GM21360 (cell line): ENCODE data around the gene MYO18B.

Experiments used
- ATAC-seq: cut with Tn5 transposase; IDR thresholded peaks from one replicate; pipeline ENCODE4 v1.9.1; 2021; ENCODE audit warnings: mild to moderate bottlenecking, moderate library complexity; ENCODE audit not compliant: unreplicated experiment

MYO18B gene

GRCh38 chr22:25711491-25711890, 30.5 kb upstream of the MYO18B start:
- ATAC-seq = no peak

DNA sequence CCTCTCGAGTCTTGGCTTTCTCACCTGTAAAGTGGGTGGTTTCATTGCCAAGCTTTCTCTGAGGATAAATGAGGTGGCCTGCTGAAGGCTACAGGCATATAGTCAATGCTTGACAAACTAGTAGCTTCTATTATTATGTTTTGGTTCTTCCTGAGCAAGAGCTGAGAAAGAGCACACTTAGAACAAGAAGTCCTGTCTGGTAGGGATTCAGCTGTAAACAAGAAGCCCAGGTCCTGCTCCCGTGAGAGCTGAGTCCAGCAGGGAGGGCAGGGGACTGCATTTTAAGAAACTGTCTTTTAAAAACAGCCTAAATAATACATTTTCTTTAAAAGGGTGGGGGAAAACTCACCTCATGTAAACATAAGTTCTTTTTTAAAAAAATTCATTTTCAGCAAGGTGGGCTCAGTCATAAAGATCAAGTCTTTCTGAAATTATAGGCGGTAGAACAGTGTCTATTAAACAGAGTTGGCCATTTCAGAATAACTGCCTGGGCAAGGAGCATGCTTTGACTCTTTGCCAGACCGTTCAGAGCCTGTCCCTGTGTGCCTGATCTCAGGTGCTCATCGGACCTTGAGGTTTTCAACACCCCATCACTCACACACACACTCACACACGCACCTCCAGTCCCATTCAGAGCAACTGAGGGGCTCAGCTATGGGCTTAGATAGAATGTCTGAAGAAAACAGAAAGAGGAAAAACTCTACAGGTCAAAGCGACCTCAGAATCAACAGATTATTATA, 29.2 kb upstream of the MYO18B start:
- no peak for ATAC-seq

- ATAC-seq = no peak
Observed at GRCh38 chr22:25714070-25714469, 27.9 kb upstream of the MYO18B start.

- no peak for ATAC-seq
Observed at GRCh38 chr22:25714739-25715138, 27.2 kb upstream of the MYO18B start.

GRCh38 chr22:25716637-25717036, 25.4 kb upstream of the MYO18B start:
- ATAC-seq = no peak

GRCh38 chr22:25718135-25718840, 23.7 kb upstream of the MYO18B start:
- ATAC-seq = no peak

GRCh38 chr22:25722223-25722622, 19.8 kb upstream of the MYO18B start:
- no peak for ATAC-seq

DNA sequence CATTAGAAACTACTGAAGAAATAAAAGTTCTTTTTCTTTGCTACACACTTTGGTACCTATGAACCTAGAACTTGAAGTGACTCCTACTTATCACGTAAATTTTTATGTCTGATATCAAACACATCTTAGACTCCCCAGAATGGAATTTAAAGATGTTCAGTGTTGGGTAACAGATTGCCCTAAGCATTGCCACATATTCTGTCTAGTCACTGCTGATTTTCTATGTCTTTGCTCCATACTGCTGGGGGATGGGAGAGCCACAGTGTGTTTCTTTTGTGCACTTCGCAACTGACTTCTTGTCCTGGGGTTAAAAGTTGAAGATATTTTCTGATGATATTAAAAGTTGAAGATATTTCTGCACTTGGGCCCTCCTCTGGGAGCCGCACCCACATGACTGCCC, 19.4 kb upstream of the MYO18B start:
- no peak for ATAC-seq

- no peak for ATAC-seq
Observed at GRCh38 chr22:25726241-25726640, 15.7 kb upstream of the MYO18B start.

DNA sequence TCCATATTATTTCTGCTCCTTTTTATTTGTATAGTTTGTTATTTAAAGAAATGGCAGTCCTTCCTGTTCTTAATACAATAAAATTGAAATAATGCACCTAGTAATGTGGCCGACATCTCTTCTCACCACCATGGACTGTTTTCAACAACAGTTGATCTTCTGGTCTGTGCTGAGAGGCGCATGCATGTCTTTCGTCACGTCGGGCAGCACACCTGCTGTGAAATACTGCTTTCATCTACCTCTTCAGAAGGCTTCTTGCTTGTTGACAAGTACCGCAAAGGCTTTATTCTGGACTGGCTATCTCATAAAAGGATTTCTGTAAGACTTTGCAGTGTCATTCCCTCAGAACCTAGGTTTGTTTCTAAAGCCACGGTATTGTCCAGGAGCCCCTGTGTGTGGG, 13.9 kb upstream of the MYO18B start:
- no peak for ATAC-seq

- ATAC-seq = no peak
Observed at GRCh38 chr22:25729016-25729995, 12.7 kb upstream of the MYO18B start.

- ATAC-seq = no peak
Observed at GRCh38 chr22:25735650-25736049, 6.3 kb upstream of the MYO18B start.

DNA sequence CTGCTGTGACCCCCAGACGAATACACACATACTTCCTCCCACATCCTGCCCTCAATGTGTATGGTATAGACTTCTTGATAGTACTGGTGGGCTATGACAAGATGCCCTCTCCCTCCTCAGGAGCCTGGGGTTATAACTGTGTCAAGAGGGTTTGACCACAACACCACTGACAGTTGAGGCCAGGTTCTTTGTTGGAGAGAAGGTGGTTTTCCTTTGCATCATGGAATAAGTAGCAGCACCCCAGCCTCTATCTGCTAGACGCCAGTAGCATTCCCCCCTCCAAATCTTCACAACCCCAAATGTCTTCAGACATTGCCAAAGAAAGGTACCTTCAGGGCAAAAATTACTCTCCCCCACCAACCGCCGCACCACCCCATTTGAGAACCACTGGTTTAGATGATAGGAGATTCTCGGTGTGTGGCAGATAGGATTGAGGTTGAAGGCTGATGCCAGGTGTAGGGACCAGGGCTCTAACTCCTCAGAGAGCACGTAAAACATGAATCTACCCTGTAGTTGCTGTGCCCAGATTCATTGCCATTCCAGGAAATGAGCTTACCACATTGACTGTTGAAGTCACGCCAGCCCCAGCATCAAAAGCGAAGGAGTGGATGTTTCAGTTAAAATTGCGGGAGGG, 5.5 kb upstream of the MYO18B start:
- no peak for ATAC-seq

DNA sequence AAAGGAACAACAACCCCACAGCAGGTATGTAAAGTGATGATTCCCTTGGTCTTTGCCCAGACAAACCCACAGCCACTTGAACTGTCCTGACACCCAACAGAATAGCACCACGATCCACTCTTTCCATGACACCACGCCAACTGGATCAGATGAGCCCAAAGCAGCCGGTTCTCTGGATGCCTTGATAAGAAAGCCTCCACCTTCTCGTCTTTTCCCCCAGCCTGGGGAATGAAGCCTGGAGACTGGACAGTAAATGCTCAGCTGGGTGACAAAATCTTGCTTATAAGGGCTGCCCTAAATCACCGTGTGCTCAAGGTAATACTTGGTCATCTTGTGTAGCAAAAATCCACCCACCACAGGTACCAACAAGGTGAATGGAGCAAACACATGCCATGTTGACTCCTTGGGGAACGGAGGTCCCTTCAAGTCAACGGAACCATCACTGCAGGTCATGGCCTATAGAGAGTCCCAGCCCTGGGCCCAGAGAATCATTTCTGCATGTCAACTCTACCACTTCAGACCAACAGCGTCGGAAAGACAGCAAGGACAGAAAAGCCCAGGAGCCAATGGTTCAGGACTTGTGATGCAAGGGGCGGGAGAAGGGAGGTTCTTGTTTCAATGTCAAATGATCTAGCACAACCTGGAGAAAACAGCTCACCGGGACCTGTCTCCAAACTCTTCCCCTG, 2.2 kb upstream of the MYO18B start:
- no peak for ATAC-seq

GRCh38 chr22:25742918-25743708, 1.1 kb downstream of the MYO18B start:
- no peak for ATAC-seq

DNA sequence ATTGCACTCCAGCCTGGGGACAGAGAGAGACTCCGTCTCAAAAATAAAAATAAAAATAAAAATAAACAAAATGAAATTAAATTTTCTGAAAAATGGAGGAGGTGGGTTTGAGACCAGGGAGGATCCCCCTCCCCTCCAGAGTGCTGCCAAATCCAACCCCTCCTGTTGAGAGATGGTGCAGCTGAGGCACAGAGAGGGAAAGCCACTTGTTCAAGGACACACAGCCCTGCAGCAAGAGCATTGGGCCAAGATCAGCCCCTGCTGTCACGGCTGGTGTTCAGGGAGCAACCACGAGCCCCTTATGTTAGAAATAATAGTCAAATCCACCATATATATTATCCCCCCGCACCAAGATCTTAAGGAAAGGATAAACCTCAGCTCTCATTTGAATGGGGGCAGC, 2.7 kb downstream of the MYO18B start:
- no peak for ATAC-seq

DNA sequence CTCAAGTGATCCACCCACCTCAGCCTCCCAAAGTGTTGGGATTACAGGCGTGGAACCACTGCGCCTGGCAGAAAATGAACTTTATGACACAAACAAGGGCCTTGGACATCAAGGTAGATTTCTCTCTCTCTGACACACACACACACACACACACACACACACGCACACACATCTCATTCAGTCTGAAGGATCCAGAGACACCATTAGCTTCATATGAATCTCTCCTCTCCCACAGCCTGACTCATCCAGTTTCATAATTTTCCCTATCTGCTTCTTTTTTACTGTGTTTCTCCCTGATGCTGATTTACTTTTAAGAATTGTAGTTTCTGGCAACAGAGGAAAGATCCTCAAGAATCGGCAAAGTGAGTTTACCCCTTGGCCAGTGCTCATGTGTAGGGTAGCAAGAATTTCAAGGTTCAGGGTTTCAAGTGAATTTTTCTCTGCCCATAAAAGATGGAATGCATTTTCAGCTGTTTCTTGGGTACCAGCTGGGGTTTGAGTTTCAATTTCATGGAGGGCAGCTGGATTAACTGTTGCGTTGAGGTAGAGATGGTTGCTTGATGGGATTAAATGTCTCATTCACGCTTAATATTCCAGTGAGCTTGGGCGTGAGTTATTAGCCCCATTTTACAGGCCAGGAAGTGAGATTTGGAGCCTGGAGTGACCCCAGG, 3.5 kb downstream of the MYO18B start:
- ATAC-seq = no peak

DNA sequence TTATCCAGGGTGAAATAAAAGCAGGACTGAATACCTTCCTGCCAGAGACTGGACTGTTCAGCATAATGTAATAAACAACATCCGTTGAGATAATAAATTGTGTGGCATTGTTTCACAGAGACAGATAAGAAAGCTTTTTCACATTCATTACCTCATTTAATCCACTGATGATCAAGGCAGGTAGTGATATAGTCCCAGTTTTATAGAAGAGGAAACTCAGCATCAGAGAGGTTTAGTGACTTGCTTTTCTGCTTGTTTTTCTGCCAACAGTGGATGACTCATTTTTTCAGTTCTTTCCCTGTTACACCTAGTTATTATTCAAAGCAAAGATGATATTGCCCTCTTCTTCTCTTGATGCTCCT, 4.0 kb downstream of the MYO18B start:
- ATAC-seq = no peak
